H1 (cell line): ENCODE data around the gene CPO. TPM values are rescaled to one million over a fixed set of nuclear protein-coding genes. Genes with fewer than 3 reads are reported as not detected.
A peak's percentile ranks its signal among the peaks of the same experiment; 100 is the strongest.

Experiments used
- CTCF ChIA-PET: fragments of 300-600 bp; sonication (Branson Sonifier 250); formaldehyde crosslinking; loops from one replicate; lab custom pipeline; 2021; ENCODE audit not compliant: partially characterized antibody; lab: Charles Lee
- POLR2A ChIA-PET: fragments of 300-600 bp; sonication (Branson Sonifier 250); formaldehyde crosslinking; loops from one replicate; lab custom pipeline; 2021; ENCODE audit warnings: inconsistent platforms; ENCODE audit not compliant: partially characterized antibody; lab: Charles Lee
- DNase-seq, 2 experiments: peaks; one replicate each; pipeline versions ENCODE4 v3.0.0 to v3.0.0-alpha.2; 2010 to 2022; ENCODE audit warnings: low spot score in 2 of 2, low read depth in 1 of 2, mixed read lengths in 1 of 2
- FAIRE-seq: peaks from 2 replicates; lab custom pipeline; 2011; peaks lifted over from hg19 to GRCh38; lab: Jason Lieb, UNC
- H2AFZ ChIP-seq: 2 replicates; pipeline ENCODE4 v1.8.1; 2012; ENCODE audit warnings: low read length, inconsistent platforms
- H2AK5ac ChIP-seq: 2 replicates; pipeline ENCODE4 v1.6.1; 2013; ENCODE audit warnings: low read depth, low read length
- H2BK120ac ChIP-seq: replicated peaks from 2 replicates; pipeline ENCODE3; 2013; ENCODE audit warnings: low read depth, low read length, inconsistent platforms
- H2BK12ac ChIP-seq: 2 replicates; pipeline ENCODE4 v1.6.1; 2013; ENCODE audit warnings: low read depth, low read length
- H2BK15ac ChIP-seq: 2 replicates; pipeline ENCODE4 v1.6.1; 2013; ENCODE audit warnings: low read length
- H2BK20ac ChIP-seq: 2 replicates; pipeline ENCODE4 v1.6.1; 2013; ENCODE audit warnings: low read length
- H2BK5ac ChIP-seq: 2 replicates; pipeline ENCODE4 v1.6.1; 2013; ENCODE audit warnings: low read depth, low read length
- H3K14ac ChIP-seq: 2 replicates; pipeline ENCODE4 v1.6.1; 2013; ENCODE audit warnings: inconsistent platforms; ENCODE audit not compliant: insufficient read length
- H3K18ac ChIP-seq: 2 replicates; pipeline ENCODE4 v1.6.1; 2013; ENCODE audit warnings: low read length; ENCODE audit errors: extremely low read depth
- H3K23ac ChIP-seq: 2 replicates; pipeline ENCODE4 v1.6.1; 2013; ENCODE audit warnings: inconsistent platforms; ENCODE audit not compliant: insufficient read length
- H3K23me2 ChIP-seq: 2 replicates; pipeline ENCODE4 v1.6.1; 2013; ENCODE audit warnings: low read depth, low read length
- H3K27ac ChIP-seq: 2 replicates; pipeline ENCODE4 v1.6.1; 2011; ENCODE audit warnings: low read depth, low read length, inconsistent platforms
- H3K27me3 ChIP-seq, 4 experiments: replicated peaks in 1 of 4; 1 replicate in 1 of 4; 2 replicates in 3 of 4; pipeline versions ENCODE4 v1.6.1 to v1.8.1; 2011 to 2013; ENCODE audit warnings: low read length in 3 of 4, mild to moderate bottlenecking in 3 of 4, inconsistent platforms in 2 of 4, mixed read lengths in 2 of 4, moderate library complexity in 1 of 4; ENCODE audit not compliant: control insufficient read depth in 3 of 4, insufficient read depth in 3 of 4; ENCODE audit errors: extremely low read depth in 1 of 4
- H3K36me3 ChIP-seq, 4 experiments: 2 replicates each; pipeline versions ENCODE4 v1.6.1 to v1.8.1; 2011 to 2013; ENCODE audit warnings: mild to moderate bottlenecking in 4 of 4, low read length in 3 of 4, moderate library complexity in 2 of 4, control low read depth in 1 of 4, inconsistent platforms in 1 of 4; ENCODE audit not compliant: insufficient read depth in 4 of 4, control insufficient read depth in 2 of 4
- H3K4ac ChIP-seq: replicated peaks from 2 replicates; pipeline ENCODE3; 2013; ENCODE audit warnings: low read length, low read depth, mixed read lengths, inconsistent platforms; ENCODE audit not compliant: insufficient read length
- H3K4me1 ChIP-seq, 4 experiments: replicated peaks in 1 of 4; 1 replicate in 1 of 4; 2 replicates in 3 of 4; pipeline versions ENCODE4 v1.6.1 to v1.8.1; 2011 to 2013; ENCODE audit warnings: low read length in 3 of 4, inconsistent platforms in 2 of 4, mixed read lengths in 1 of 4; ENCODE audit not compliant: insufficient read depth in 4 of 4, control insufficient read depth in 3 of 4
- H3K4me2 ChIP-seq, 2 experiments: 2 replicates each; pipeline versions ENCODE4 v1.6.1 to v1.8.1; 2011 to 2013; ENCODE audit warnings: low read depth in 2 of 2, low read length in 2 of 2, control low read depth in 1 of 2, inconsistent platforms in 1 of 2, mild to moderate bottlenecking in 1 of 2; ENCODE audit not compliant: insufficient read depth in 1 of 2
- H3K4me3 ChIP-seq, 4 experiments: fragments of 200-600, 300-600 bp in 1 of 4; sonication (generic), shearing (Covaris generic), sonication (Bioruptor Twin) in 1 of 4; 2 replicates each; pipeline versions ENCODE4 v1.5.1 to v1.8.1; 2011 to 2016; ENCODE audit warnings: low read length in 4 of 4, low read depth in 3 of 4, control low read depth in 2 of 4, inconsistent platforms in 2 of 4, mild to moderate bottlenecking in 2 of 4, mixed read lengths in 1 of 4, moderate library complexity in 1 of 4; ENCODE audit not compliant: insufficient read depth in 2 of 4; ENCODE audit errors: extremely low read depth in 1 of 4
- H3K56ac ChIP-seq: replicated peaks from 2 replicates; pipeline ENCODE3; 2013; ENCODE audit warnings: low read depth, mild to moderate bottlenecking, mixed read lengths, low read length, inconsistent platforms; ENCODE audit not compliant: insufficient read length
- H3K79me1 ChIP-seq: 2 replicates; pipeline ENCODE4 v1.6.1; 2013; ENCODE audit warnings: low read depth, low read length, control low read depth
- H3K79me2 ChIP-seq, 2 experiments: 2 replicates each; pipeline versions ENCODE4 v1.6.1 to v1.8.1; 2012 to 2013; ENCODE audit warnings: low read length in 2 of 2, mild to moderate bottlenecking in 2 of 2, inconsistent platforms in 1 of 2; ENCODE audit not compliant: insufficient read depth in 2 of 2, control insufficient read depth in 1 of 2
- H3K9ac ChIP-seq, 4 experiments: replicated peaks in 1 of 4; 1 replicate in 1 of 4; 2 replicates in 3 of 4; pipeline versions ENCODE4 v1.6.1 to v1.8.1; 2011 to 2013; ENCODE audit warnings: low read depth in 3 of 4, low read length in 3 of 4, control low read depth in 2 of 4, mild to moderate bottlenecking in 2 of 4, moderate library complexity in 2 of 4, inconsistent platforms in 1 of 4; ENCODE audit errors: extremely low read depth in 1 of 4
- H3K9me3 ChIP-seq, 2 experiments: 2 replicates each; pipeline versions ENCODE4 v1.6.1 to v1.8.1; 2012 to 2013; ENCODE audit warnings: mild to moderate bottlenecking in 2 of 2, moderate library complexity in 2 of 2, control low read depth in 1 of 2, inconsistent platforms in 1 of 2, low read depth in 1 of 2, low read length in 1 of 2, mixed read lengths in 1 of 2; ENCODE audit not compliant: insufficient read depth in 2 of 2
- H4K20me1 ChIP-seq, 2 experiments: replicated peaks in 1 of 2; 2 replicates each; pipeline versions ENCODE3 to v1.8.1; 2011 to 2013; ENCODE audit warnings: inconsistent platforms in 2 of 2, low read length in 2 of 2, mild to moderate bottlenecking in 1 of 2; ENCODE audit not compliant: insufficient read depth in 2 of 2, control insufficient read depth in 1 of 2
- H4K5ac ChIP-seq: 2 replicates; pipeline ENCODE4 v1.6.1; 2013; ENCODE audit warnings: low read length, low read depth, mixed read lengths, inconsistent platforms; ENCODE audit not compliant: insufficient read length
- H4K8ac ChIP-seq: 2 replicates; pipeline ENCODE4 v1.8.0; 2013; ENCODE audit warnings: mild to moderate bottlenecking, moderate library complexity, low read length, inconsistent platforms; ENCODE audit not compliant: insufficient read depth; ENCODE audit errors: extremely low read depth
- H4K91ac ChIP-seq: replicated peaks from 2 replicates; pipeline ENCODE3; 2013; ENCODE audit warnings: low read length, mixed read lengths, inconsistent platforms; ENCODE audit not compliant: insufficient read length
- JUN ChIP-seq: IDR thresholded peaks from 2 replicates; pipeline ENCODE4 v1.6.1; 2011; ENCODE audit warnings: low read depth, mild to moderate bottlenecking, improper control_type of control experiment, low read length
- POLR2AphosphoS5 ChIP-seq: IDR thresholded peaks from 2 replicates; pipeline ENCODE4 v1.6.1; 2011; ENCODE audit warnings: low read depth, low read length
- SIRT6 ChIP-seq: IDR thresholded peaks from one replicate; pipeline ENCODE4 v1.7.1; 2012; ENCODE audit warnings: low read length, inconsistent platforms
- WGBS, 2 experiments: shearing (Covaris generic) in 1 of 2; methylation state at CpG; one replicate each; pipeline versions ENCODE4 v1.1.6 to v1.1.7; 2013 to 2015; ENCODE audit warnings: low lambda C conversion rate in 2 of 2, mixed read lengths in 2 of 2, inconsistent platforms in 1 of 2, low coverage in 1 of 2, missing lambda C conversion rate in 1 of 2; ENCODE audit not compliant: insufficient replicate concordance in 2 of 2, insufficient coverage in 1 of 2, insufficient read length in 1 of 2; ENCODE audit errors: extremely low coverage in 1 of 2, missing lambda C conversion rate in 1 of 2; 5-methylcytosine and 5-hydroxymethylcytosine counted together
- polyA plus RNA-seq, 7 experiments: library from polyadenylated mRNA; depleted of rRNA in 3 of 7; stranded (reverse) in 5 of 7; unstranded in 2 of 7; fragments of >200 nt in 5 of 7; fragments of 200-250 nt in 2 of 7; gene quantifications; 1 replicate in 5 of 7; 2 replicates in 1 of 7; 4 replicates in 1 of 7; pipeline versions ENCODE4 v1.2.1 to v1.2.3, GENCODE V29; 2011 to 2013; ENCODE audit warnings: missing spikeins in 2 of 7, mixed read lengths in 2 of 7
- total RNA-seq: library from RNA; stranded (reverse); fragmentation: NEBNext Ultra II Directional; extraction: Animal tissue kit (Norgen Biotek cat#: 25700); gene quantifications from 2 replicates; pipeline ENCODE4 v1.2.1, GENCODE V29; 2021
- TF ChIP-seq, protein P1 (sequence below): IDR thresholded peaks from 2 replicates; pipeline ENCODE4 v1.6.1; 2012; ENCODE audit warnings: inconsistent platforms

The CPO gene
- total and polyA plus RNA-seq, 2 of the 8 experiments (the other 6 are each of a cell fraction or from before 2014, with no cell fraction given), result 1.3 TPM

- Histone ChIP-seq H3K27ac (no peak overlapping the region), H3K36me3 (no peaks in the 10 kb centered on the region), H4K5ac (no peak overlapping the region), H2AK5ac (no peak overlapping the region; the same call in 1 of the 2 replicates), H3K4ac (no peak overlapping the region), H3K9ac (no peak overlapping the region), H2BK20ac (peak overlapping the region; percentile 66; the same call in 1 of the 2 replicates), H3K18ac (peak overlapping the region; percentile 52), H2BK12ac (0 out of 2 replicates have a peak overlapping the region, but pooled peaks have one; percentile 56), H3K4me1 (peaks cover 0 to 13% (median 12%) of the 10 kb centered on the region in 4 experiments; a peak in 5 of 7 replicates), H3K4me2 (no peak overlapping the region), H3K23me2 (no peaks in the 10 kb centered on the region), H4K8ac (no peak overlapping the region)
- WGBS, 2 experiments, result 85% methylated on average over 8 of the region's 8 CpGs; no CpG with 5 or more reads in 1 of the 2 experiments
- DNase-seq, result no peak
- POLR2A ChIA-PET, result no interaction called here
- TF ChIP-seq POLR2AphosphoS5 (no peak), SIRT6 (no peak), JUN (no peak)
- TF ChIP-seq, protein P1, sequence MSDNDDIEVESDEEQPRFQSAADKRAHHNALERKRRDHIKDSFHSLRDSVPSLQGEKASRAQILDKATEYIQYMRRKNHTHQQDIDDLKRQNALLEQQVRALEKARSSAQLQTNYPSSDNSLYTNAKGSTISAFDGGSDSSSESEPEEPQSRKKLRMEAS, result no peak
- TF ChIP-seq, all 59 proteins: peak for 0
- Histone ChIP-seq H3K14ac (no peak overlapping the region), H3K56ac (no peak overlapping the region), H4K91ac (peak overlapping the region; percentile 5), H3K4me3 (no peak overlapping the region), H2BK15ac (0 out of 2 replicates have a peak overlapping the region, but pooled peaks have one; percentile 2), H3K23ac (no peak overlapping the region), H3K9me3 (no peaks in the 10 kb centered on the region), H3K79me1 (no peaks in the 10 kb centered on the region), H4K20me1 (no peaks in the 10 kb centered on the region), H3K27me3 (no peaks in the 10 kb centered on the region), H2AFZ (no peak overlapping the region), H2BK5ac (0 out of 2 replicates have a peak overlapping the region, but pooled peaks have one; percentile 7), H3K79me2 (no peaks in the 10 kb centered on the region), H2BK120ac (no peak overlapping the region)
- FAIRE-seq, result no peak
- CTCF ChIA-PET, result interaction anchor here (0.7 to 7.1 kb wide), 34 partner anchors 8 to 520 kb away, joined by 3 to 56 read pairs (median 4); partner anchors contain the start of gene KLF7
Observed at GRCh38 chr2:206982360-206982955, 43.1 kb downstream of the CPO start.
